HG03280 (cell line): Measurements from ENCODE around the gene EMC6.

Experiments used
- ATAC-seq: cut with Tn5 transposase; IDR thresholded peaks from one replicate; pipeline ENCODE4 v1.9.1; 2021; ENCODE audit warnings: mild to moderate bottlenecking, moderate library complexity; ENCODE audit not compliant: unreplicated experiment

Gene EMC6

GRCh38 chr17:3655766-3656165 lies 12.8 kb upstream of the EMC6 start:
- no peak for ATAC-seq

GRCh38 chr17:3656353-3656752 lies 12.3 kb upstream of the EMC6 start:
- no peak for ATAC-seq

GRCh38 chr17:3656755-3657587 lies 11.6 kb upstream of the EMC6 start:
- ATAC-seq, result no peak

GRCh38 chr17:3657588-3657869 lies 11.1 kb upstream of the EMC6 start:
- ATAC-seq, result no peak

- ATAC-seq, result no peak
These were observed 10.5 kb upstream of the EMC6 start for GRCh38 chr17:3657874-3658783.

GRCh38 chr17:3658784-3659449 lies 9.7 kb upstream of the EMC6 start:
- ATAC-seq, result no peak

- no peak for ATAC-seq
These were observed 9.0 kb upstream of the EMC6 start for GRCh38 chr17:3659541-3660111.

- ATAC-seq, result no peak
These were observed 8.2 kb upstream of the EMC6 start for GRCh38 chr17:3660311-3660891.

- ATAC-seq, result no peak
These were observed 5.3 kb upstream of the EMC6 start for GRCh38 chr17:3663102-3664011.

GRCh38 chr17:3665834-3666233 lies 2.8 kb upstream of the EMC6 start:
- ATAC-seq, result no peak

GRCh38 chr17:3666516-3666915 lies 2.1 kb upstream of the EMC6 start:
- ATAC-seq, result no peak

- peak; percentile 4 for ATAC-seq
These were observed 990 bp upstream of the EMC6 start for GRCh38 chr17:3667366-3668278.

- peak; percentile 15 for ATAC-seq
These were observed 404 bp downstream of the EMC6 start for GRCh38 chr17:3669085-3669347.

- no peak for ATAC-seq
These were observed 936 bp downstream of the EMC6 start for GRCh38 chr17:3669548-3669947.

GRCh38 chr17:3672571-3672970 lies 4.0 kb downstream of the EMC6 start:
- ATAC-seq, result no peak

- ATAC-seq, result no peak
These were observed 7.3 kb downstream of the EMC6 start for GRCh38 chr17:3675886-3676285.

- no peak for ATAC-seq
These were observed 9.6 kb downstream of the EMC6 start for GRCh38 chr17:3678095-3678820.

GRCh38 chr17:3678821-3679530 lies 10.4 kb downstream of the EMC6 start:
- ATAC-seq, result no peak
